ENCODE results near the gene ATG101. TPM values are rescaled to one million over a fixed set of nuclear protein-coding genes. Genes with fewer than 3 reads are reported as not detected.

ATG101 gene
- polyA plus RNA-seq, 1 of the 3 experiments (the other 2 are of a cell fraction) = 160 TPM

DNA sequence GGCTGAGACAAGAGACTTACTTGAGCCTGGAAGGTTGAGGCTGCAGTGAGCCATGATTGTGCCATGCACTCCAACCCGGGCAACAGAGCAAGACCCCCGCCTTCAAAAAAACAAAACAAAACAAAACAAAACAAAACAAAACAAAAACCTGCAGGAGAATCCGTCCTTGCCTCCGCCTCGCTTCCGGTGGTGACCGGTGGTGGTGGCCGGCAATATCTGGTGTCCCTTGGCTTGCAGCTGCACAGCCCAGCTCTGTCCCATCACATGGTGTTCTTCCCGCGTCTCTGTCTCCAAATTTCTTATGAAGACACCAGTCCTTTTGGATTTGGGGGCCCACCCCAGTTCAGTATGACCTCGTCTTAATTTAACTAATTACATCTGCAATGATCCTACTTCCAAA, 19.7 kb downstream of the ATG101 start:
- H3K27ac ChIP-seq (ENCODE audit: low read depth in 2 of 2, low read length in 1 of 2) = no peak overlapping the region
- CTCF ChIA-PET = interaction anchor here (1.2 to 24.8 kb wide), 2 partner anchors 56 to 96 kb away, joined by 3 to 949 read pairs; no protein-coding TSS in a partner anchor
- no peaks in the 10 kb centered on the region for H3K9me2 ChIP-seq
- no peaks in the 10 kb centered on the region; a peak in 1 of 4 replicates for H3K4me1 ChIP-seq (ENCODE audit: control insufficient read depth in 1 of 2, insufficient read depth in 2 of 2, low read depth in 1 of 2, low read length in 1 of 2)
- H3K4me3 ChIP-seq (ENCODE audit: low read depth in 2 of 2, low read length in 1 of 2) = no peak overlapping the region
- POLR2A ChIA-PET = no interaction called here
- peak; percentile 6 for DNase-seq
- H4K20me1 ChIP-seq (ENCODE audit: insufficient read depth) = no peaks in the 10 kb centered on the region
- no peaks in the 10 kb centered on the region for H3K79me2 ChIP-seq (ENCODE audit: insufficient read depth)
- no peak overlapping the region for H2AFZ ChIP-seq (ENCODE audit: low read depth)
- no peaks in the 10 kb centered on the region for H3K36me3 ChIP-seq (replicated peaks in 1 of 2; ENCODE audit: control insufficient read depth in 1 of 2, insufficient read depth in 2 of 2, low read length in 1 of 2)
- no peaks in the 10 kb centered on the region for H3K9me3 ChIP-seq
- TF ChIP-seq SMC3 (IDR thresholded peaks at IDR 0.05; ENCODE audit: low read depth, low read length) (no peak), JUND (IDR thresholded peaks at IDR 0.05) (no peak)
- 81% methylated on average over 11 of the region's 11 CpGs for WGBS (ENCODE audit: low lambda C conversion rate)
- no peak overlapping the region for H3K9ac ChIP-seq
- H3K27me3 ChIP-seq (ENCODE audit: insufficient read depth) = peaks cover 35% of the 10 kb centered on the region
- no peaks in the 10 kb centered on the region for H3F3A ChIP-seq (replicated peaks; ENCODE audit: insufficient read depth)
- H3K4me2 ChIP-seq = no peak overlapping the region

DNA sequence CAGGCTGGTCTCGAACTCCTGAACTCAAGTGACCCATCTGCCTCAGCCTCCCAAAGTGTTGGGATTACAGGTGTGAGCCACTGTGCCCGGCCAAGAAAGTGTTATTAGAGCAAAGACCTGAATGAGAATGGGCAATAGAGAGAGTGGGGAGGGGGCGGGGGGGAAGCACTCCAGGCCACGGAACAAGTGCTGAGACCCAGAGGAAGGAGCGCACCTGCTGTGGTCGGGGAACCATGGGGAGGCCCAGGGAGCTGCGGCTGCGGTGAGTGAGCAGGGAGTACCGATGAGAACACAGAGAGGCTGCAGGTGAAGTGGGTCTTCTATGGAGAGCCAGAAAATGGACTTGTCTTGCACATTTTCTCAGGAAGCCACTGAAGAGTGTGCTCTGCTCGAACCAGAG, 20.5 kb downstream of the ATG101 start:
- Histone ChIP-seq H3K79me2 (ENCODE audit: insufficient read depth) (no peaks in the 10 kb centered on the region), H3K36me3 (replicated peaks in 1 of 2; ENCODE audit: control insufficient read depth in 1 of 2, insufficient read depth in 2 of 2, low read length in 1 of 2) (no peaks in the 10 kb centered on the region), H3K9me2 (no peaks in the 10 kb centered on the region), H3K4me1 (ENCODE audit: control insufficient read depth in 1 of 2, insufficient read depth in 2 of 2, low read depth in 1 of 2, low read length in 1 of 2) (no peaks in the 10 kb centered on the region; a peak in 1 of 4 replicates), H3K9ac (no peak overlapping the region), H3K4me3 (ENCODE audit: low read depth in 2 of 2, low read length in 1 of 2) (no peak overlapping the region), H3K27ac (ENCODE audit: low read depth in 2 of 2, low read length in 1 of 2) (no peak overlapping the region), H3K27me3 (ENCODE audit: insufficient read depth) (peaks cover 35% of the 10 kb centered on the region), H3K4me2 (no peak overlapping the region), H3K9me3 (no peaks in the 10 kb centered on the region), H3F3A (replicated peaks; ENCODE audit: insufficient read depth) (no peaks in the 10 kb centered on the region), H4K20me1 (ENCODE audit: insufficient read depth) (no peaks in the 10 kb centered on the region), H2AFZ (ENCODE audit: low read depth) (no peak overlapping the region)
- CTCF ChIA-PET = interaction anchor here (1.3 to 2.0 kb wide), 3 partner anchors 14 to 65 kb away, joined by 4 to 21 read pairs (median 8); no protein-coding TSS in a partner anchor
- no peak for TF ChIP-seq TAF1 (IDR thresholded peaks at IDR 0.05; ENCODE audit: borderline replicate concordance, low read depth, low read length)
- TF ChIP-seq, protein P1, sequence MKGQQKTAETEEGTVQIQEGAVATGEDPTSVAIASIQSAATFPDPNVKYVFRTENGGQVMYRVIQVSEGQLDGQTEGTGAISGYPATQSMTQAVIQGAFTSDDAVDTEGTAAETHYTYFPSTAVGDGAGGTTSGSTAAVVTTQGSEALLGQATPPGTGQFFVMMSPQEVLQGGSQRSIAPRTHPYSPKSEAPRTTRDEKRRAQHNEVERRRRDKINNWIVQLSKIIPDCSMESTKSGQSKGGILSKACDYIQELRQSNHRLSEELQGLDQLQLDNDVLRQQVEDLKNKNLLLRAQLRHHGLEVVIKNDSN (IDR thresholded peaks at IDR 0.05; ENCODE audit: borderline replicate concordance, low read depth) = no peak
- TF ChIP-seq TCF12 (IDR thresholded peaks at IDR 0.05) = no peak
- no peak for TF ChIP-seq CHD2 (IDR thresholded peaks at IDR 0.05; ENCODE audit: low read length, partially characterized antibody)
- TF ChIP-seq, protein P2, sequence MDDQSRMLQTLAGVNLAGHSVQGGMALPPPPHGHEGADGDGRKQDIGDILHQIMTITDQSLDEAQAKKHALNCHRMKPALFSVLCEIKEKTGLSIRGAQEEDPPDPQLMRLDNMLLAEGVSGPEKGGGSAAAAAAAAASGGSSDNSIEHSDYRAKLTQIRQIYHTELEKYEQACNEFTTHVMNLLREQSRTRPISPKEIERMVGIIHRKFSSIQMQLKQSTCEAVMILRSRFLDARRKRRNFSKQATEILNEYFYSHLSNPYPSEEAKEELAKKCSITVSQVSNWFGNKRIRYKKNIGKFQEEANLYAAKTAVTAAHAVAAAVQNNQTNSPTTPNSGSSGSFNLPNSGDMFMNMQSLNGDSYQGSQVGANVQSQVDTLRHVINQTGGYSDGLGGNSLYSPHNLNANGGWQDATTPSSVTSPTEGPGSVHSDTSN (IDR thresholded peaks at IDR 0.05) = no peak
- TF ChIP-seq, protein P3, sequence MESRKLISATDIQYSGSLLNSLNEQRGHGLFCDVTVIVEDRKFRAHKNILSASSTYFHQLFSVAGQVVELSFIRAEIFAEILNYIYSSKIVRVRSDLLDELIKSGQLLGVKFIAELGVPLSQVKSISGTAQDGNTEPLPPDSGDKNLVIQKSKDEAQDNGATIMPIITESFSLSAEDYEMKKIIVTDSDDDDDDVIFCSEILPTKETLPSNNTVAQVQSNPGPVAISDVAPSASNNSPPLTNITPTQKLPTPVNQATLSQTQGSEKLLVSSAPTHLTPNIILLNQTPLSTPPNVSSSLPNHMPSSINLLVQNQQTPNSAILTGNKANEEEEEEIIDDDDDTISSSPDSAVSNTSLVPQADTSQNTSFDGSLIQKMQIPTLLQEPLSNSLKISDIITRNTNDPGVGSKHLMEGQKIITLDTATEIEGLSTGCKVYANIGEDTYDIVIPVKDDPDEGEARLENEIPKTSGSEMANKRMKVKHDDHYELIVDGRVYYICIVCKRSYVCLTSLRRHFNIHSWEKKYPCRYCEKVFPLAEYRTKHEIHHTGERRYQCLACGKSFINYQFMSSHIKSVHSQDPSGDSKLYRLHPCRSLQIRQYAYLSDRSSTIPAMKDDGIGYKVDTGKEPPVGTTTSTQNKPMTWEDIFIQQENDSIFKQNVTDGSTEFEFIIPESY (IDR thresholded peaks at IDR 0.05; ENCODE audit: borderline replicate concordance, low read depth) = no peak
- TF ChIP-seq JUND (IDR thresholded peaks at IDR 0.05) = no peak
- no peak for TF ChIP-seq FOXM1 (IDR thresholded peaks at IDR 0.05; ENCODE audit: low read depth)
- no peak for TF ChIP-seq EP300 (IDR thresholded peaks at IDR 0.05; ENCODE audit: borderline replicate concordance in 1 of 2, low read depth in 1 of 2, low read length in 1 of 2)
- no peak for TF ChIP-seq YY1 (IDR thresholded peaks at IDR 0.05; ENCODE audit: low read depth)
- no peak for TF ChIP-seq RXRA (IDR thresholded peaks at IDR 0.05; ENCODE audit: borderline replicate concordance, low read depth)
- no peak for TF ChIP-seq GABPA (IDR thresholded peaks at IDR 0.05; ENCODE audit: low read depth)
- TF ChIP-seq, protein P4, sequence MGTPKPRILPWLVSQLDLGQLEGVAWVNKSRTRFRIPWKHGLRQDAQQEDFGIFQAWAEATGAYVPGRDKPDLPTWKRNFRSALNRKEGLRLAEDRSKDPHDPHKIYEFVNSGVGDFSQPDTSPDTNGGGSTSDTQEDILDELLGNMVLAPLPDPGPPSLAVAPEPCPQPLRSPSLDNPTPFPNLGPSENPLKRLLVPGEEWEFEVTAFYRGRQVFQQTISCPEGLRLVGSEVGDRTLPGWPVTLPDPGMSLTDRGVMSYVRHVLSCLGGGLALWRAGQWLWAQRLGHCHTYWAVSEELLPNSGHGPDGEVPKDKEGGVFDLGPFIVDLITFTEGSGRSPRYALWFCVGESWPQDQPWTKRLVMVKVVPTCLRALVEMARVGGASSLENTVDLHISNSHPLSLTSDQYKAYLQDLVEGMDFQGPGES (IDR thresholded peaks at IDR 0.05; ENCODE audit: low read depth, low read length) = no peak
- TF ChIP-seq POLR2AphosphoS5 (IDR thresholded peaks at IDR 0.05; ENCODE audit: low read depth, low read length) = no peak
- TF ChIP-seq, protein P5, sequence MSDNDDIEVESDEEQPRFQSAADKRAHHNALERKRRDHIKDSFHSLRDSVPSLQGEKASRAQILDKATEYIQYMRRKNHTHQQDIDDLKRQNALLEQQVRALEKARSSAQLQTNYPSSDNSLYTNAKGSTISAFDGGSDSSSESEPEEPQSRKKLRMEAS (IDR thresholded peaks at IDR 0.05; ENCODE audit: low read depth) = no peak
- WGBS (ENCODE audit: low lambda C conversion rate) = 39% methylated on average over 10 of the region's 10 CpGs
- POLR2A ChIA-PET = no interaction called here
- peak; percentile 8 for DNase-seq

Measured in SK-N-SH (cell line).